Right renal pelvis (tissue), 4 donors: Measurements from ENCODE around the gene TRMT2B. TPM values are rescaled to one million over a fixed set of nuclear protein-coding genes. Genes with fewer than 3 reads are reported as not detected.
"Not testable (repeated sequence)": the region's sequence is repeated elsewhere in the genome, so short reads cannot be mapped to it uniquely, and the experiment has no call there.

Experiments
- DNase-seq, 4 donors: peaks; one replicate each; pipeline ENCODE4 v3.0.0-alpha.2; 2013; ENCODE audit warnings: low read depth in 4 of 4, low spot score in 3 of 4, missing footprints in 1 of 4
- polyA plus RNA-seq, 4 donors: library from polyadenylated mRNA; unstranded; fragments of 120-200 nt; gene quantifications; one replicate each; pipeline ENCODE4 v1.2.1, GENCODE V29; 2013; ENCODE audit not compliant: insufficient read length in 4 of 4

TRMT2B gene, protein sequence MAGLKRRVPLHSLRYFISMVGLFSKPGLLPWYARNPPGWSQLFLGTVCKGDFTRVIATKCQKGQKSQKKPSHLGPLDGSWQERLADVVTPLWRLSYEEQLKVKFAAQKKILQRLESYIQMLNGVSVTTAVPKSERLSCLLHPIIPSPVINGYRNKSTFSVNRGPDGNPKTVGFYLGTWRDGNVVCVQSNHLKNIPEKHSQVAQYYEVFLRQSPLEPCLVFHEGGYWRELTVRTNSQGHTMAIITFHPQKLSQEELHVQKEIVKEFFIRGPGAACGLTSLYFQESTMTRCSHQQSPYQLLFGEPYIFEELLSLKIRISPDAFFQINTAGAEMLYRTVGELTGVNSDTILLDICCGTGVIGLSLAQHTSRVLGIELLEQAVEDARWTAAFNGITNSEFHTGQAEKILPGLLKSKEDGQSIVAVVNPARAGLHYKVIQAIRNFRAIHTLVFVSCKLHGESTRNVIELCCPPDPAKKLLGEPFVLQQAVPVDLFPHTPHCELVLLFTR
- 10 to 100 TPM; 11.0 to 12.4 (median 11.6) TPM for polyA plus RNA-seq

DNA sequence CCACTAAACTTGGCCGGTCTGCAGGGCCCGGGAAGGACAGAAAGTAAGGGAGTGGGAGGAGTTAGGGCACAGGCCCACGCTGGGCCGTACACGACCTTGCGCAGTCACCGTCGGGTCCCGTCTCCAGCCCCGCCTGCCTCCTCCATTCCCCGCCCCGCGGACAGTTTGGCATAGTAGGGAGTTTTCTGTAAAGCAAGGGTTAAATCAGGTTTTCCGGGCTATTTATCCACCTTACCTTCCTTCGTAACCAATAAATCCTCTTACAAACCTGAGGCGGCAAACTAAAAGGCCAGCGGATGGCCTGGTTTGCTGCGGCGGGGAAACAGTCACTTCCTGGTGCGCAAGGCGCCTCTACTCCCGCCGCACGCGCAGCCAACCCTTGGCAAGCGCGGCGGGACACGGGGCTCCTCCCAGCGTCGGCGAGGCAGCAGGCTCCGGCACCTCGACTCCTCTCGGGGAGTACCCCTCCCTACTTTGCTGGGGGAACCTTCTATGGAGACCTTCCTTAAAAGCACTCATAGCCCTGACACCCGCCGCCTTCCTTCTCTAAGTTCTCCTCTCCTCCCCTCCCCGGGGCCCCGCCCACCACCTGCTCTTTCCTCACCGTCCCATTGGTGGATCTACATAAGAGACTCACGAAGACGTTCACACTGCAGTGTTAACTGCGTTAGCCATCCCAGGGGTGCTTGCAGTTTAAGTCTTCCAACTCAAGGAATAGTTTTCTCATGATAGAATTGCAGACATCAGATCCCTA lies at the start of gene TRMT2B:
Gene TRMT2B (minus strand): TSS at position 563 of the 754 bp plus-strand sequence. CDS start 9,822 bp downstream, outside the sequence.
- DNase-seq = peak; percentile 19 to 43 (median 38)

DNA sequence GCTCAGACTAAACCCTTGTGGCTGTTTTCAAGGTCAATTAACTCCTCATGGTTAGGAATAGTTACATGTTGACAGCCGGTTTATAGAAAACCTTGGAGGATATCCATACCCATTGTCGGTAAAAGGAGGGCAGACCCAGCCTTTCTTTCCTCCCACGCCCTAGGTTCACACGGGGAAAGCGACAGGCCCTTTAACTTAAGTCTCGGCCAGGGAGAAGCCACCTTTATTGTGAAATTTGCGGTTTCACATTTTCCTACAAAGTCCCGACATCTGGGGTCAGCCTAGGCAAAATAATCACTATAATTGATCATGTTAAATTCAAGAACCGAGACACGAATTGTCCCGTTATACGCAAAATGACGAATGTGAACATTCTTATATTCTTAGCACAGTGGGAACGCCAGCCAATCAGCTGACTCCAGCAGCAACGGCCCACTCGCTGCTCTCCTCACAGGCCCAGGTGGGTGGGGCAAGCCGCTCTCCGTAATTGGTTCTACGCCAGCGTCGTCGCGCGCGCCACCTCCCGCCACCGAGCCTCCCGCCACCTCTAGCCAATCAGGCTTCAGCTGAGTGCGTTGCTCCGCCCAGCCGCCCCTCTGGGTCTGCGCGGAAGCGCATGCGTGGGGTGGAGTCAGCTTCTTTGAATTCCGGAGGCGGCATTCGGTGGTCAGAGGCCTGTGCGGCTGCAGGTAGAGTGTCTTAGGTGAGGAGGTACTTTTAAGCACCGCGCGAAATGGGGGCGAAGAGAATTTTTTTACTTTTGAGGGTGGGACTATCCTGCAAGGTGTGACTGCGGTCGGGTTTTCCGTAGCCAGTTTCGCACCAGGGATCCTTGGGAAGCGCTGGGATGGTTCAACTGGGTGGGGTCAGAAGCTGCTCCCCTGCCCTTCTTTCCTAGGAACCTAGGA lies 45.9 kb upstream of the TRMT2B start, which contains the start of gene CENPI:
Gene CENPI (plus strand): TSS at position 659 of the 908 bp plus-strand sequence. CDS start 2,867 bp downstream, outside the sequence.
- peak; percentile 72 to 80 (median 79) for DNase-seq

- no peak for DNase-seq
Measured at GRCh38 chrX:101091817-101092216, 39.9 kb upstream of the TRMT2B start.

DNA sequence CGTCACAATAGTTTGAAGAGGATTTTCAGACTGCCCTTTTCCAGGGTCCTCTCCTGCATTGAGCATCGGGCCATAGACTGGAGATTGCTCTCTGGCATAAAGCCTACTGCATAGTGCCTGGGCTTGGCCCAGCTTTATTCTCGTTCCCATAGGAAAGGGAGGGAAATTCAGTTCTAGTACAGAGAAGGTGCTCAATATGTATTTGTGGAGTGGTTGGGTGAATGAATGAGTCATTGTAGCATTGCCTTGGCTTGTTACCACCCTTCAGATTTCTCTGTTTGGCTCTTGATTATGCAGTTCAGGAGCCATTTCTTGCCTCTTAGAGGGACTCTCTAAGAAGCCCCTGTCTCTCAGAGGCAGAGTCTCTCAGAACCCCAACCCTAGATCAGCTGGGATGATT lies 29.3 kb upstream of the TRMT2B start:
- DNase-seq = no peak

DNA sequence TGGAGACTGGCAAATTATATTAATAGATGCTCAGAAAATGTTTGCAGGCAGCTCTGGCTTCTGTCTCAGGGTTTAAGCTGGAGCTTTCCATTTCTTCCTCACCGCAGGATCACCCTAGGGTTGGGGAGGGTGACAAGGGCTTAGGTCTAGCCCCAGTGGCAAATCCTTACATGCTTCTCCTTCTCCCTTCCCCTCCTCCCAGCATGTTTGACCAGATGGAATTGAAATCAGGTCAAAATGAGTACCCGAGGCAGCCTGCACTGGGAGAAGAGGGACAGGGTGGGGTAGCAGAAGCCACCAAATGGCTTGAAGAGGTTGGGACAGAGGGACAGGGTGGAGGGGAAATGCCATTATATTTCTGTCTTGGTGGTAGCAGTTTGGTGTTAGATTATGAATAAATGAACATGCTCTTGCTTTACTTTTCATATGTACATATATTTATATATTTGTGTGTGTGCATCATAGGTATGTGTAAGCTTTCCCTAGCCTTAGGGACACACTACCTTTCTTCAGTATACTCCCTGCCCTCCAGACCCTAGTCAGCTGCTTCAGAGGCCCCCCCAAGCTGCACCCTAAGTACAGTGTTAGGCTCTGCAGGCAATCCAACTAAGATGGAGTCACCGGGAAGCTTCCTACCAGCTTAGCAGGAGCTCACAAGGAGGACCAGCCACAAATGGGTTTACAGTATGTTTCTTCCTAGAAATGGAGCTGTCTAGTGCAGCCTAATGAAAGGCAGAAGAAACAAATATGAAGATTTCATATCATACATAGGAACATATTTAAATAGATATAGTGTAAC lies 28.6 kb upstream of the TRMT2B start:
- DNase-seq = no peak

DNA sequence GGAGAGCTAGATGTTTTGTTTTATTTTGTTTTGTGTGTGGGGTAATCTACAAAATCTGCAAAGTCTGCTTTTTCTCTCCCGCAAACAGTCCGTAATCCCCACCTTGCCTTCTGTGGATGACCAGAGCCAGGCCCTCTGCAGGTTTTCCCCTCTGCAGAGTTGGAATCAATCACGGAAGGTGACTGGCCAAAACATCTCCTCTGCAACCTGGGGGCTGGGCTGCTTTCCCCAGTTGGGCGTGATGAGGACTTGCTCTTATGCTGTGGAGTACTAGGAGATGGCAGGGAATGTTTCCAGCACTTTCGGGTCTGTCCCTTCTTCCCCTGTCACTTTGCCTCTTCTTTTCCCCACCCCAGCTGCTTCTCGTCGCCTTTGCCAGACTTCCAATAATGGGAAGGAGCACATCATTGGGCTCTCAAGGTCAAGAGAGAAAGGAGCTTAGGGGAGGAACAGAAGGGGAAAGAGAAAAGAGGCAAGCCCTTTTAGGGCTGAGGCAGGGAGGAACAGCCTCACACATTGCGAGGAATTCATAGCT lies 27.9 kb upstream of the TRMT2B start:
- no peak for DNase-seq

DNA sequence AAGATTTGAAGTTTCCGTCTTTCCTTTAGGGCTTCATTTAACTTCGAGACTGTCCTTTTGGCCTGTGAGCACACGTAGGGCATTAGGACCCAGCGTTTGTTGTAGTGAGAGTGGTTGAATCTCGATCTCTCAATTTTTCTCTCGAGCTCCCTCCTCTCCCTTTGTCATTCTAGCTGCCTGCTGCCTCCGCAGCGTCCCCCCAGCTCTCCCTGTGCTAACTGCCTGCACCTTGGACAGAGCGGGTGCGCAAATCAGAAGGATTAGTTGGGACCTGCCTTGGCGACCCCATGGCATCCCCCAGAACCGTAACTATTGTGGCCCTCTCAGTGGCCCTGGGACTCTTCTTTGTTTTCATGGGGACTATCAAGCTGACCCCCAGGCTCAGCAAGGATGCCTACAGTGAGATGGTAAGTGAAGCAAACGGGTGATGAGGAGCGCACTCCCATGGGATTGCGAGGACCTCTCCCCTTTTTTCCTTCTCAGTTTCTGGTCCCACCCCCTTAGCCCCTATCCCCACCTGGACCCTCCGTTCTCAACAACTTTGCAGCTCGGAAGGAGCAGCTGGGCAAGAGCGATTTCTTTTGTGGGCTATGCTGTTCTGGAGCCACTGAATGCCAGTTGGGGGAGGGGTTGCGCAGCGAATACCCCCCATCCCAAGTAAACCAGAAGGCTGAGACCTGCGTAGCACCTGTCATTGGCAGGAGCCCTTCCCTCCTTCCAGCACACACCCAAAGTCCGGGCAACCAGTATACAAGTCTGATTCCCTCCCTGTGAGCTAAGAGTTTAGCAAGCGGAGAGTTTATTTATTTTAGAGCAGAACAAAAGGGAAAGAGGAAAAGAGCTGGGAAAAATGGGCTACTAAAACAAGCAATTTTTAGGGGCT lies 27.0 kb upstream of the TRMT2B start, which contains the start of gene TMEM35A:
Gene TMEM35A (plus strand): TSS at position 164 of the 883 bp plus-strand sequence. CDS start 124 bp downstream, at position 288.
- peak in 3 of 4 donors; percentile 15 to 23 (median 18) for DNase-seq

DNA sequence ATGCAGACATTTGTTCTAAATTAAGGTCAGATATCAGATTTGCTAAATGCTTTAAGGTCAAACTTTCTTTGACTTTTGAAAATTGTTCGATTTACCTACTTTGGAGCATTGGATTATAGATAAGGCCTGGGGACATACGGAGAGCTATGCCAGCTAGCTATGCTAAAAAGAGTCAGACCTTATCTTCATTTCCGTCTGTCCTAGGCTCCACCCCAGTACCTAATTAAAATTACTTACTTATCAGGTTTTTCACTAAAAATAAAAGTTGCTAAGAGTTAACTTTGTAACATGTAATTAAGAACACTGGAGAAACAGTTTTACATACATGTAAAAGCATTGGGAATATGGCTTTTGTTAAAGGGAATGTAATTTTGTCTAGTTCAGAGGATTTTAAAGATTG lies 19.7 kb upstream of the TRMT2B start:
- no peak for DNase-seq

DNA sequence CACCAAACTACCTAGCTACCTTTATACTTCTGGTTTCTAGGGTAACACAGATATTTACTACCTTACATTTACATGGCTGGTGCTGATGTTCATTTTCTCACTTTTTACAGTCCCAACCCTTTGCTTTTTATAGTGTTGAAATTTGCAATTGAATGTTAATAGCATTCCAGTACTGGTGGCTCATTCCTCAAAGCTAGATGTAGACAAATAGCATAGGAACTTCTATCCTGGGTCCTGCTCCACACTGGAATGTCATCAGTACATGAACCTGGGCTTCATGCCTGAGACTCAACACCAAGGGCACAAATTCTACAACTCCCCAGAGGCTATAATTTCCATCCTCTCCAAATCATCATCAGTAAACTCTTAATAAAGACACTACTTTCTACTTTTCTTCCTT lies 10.3 kb upstream of the TRMT2B start:
- no peak for DNase-seq

- no peak for DNase-seq
Measured at GRCh38 chrX:101057093-101057714, 5.3 kb upstream of the TRMT2B start.

- not testable (repeated sequence) for DNase-seq
Measured at GRCh38 chrX:101056551-101056950, 4.6 kb upstream of the TRMT2B start.

GRCh38 chrX:101051153-101051548 lies 760 bp downstream of the TRMT2B start:
- DNase-seq = peak in 1 of 4 donors; percentile 0

DNA sequence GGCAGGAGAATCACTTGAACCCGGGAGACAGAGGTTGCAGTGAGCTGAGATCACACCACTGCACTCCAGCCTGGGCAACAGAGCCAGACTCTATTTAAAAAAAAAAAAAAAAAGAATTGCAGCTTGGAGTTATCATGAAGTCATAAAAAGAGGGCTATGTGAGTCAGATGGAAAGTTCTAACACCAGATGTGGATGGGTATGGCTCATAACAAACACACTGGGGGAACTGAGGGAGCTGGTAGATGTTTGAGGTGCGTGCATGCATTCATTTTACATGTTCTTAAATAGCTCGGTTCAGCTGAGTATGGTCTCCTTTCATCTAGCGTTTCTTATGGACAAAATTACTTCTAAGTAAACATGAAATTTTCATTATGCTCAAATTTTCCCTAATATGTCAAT lies 11.7 kb downstream of the TRMT2B start:
- DNase-seq = no peak

- DNase-seq = no peak
Measured at GRCh38 chrX:101037231-101037630, 14.7 kb downstream of the TRMT2B start.

- no peak for DNase-seq
Measured at GRCh38 chrX:101029665-101030064, 22.2 kb downstream of the TRMT2B start.

DNA sequence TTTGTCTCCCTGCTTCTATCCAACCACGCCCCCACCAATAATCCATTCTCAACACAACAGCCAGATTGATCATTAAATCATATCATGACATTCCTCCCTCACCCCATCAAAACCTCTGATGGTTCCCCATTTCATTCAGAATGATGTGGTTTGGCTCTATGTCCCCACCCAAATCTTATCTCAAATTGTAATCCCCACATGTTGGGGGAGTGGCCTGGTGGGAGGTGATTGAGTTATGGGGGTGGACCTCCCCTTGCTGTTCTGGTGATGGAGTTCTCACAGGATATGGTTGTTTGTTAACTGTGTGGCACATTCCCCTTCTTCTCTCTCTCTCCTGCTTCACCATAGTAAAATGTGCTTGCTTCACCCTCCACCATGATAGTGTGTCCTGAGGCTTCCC lies 23.3 kb downstream of the TRMT2B start:
- no peak for DNase-seq

DNA sequence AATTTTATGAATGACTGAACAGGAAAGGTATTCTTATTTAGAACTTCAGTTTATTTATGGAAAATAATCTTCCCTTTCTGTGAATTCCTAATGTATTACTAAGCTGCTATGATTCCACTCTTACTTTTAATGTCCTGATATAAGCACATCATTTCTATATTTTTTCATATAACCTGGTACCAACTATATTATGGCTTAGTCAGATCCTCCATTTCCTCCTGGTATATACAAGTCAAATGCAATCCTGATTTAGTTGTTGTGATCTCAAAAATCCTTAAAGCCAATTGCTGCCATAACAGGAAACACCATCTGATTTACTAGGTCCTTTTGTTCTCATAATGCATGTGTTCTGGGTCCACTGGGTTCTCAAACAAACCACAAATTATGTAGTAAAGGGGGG lies 26.8 kb downstream of the TRMT2B start:
- no peak for DNase-seq

DNA sequence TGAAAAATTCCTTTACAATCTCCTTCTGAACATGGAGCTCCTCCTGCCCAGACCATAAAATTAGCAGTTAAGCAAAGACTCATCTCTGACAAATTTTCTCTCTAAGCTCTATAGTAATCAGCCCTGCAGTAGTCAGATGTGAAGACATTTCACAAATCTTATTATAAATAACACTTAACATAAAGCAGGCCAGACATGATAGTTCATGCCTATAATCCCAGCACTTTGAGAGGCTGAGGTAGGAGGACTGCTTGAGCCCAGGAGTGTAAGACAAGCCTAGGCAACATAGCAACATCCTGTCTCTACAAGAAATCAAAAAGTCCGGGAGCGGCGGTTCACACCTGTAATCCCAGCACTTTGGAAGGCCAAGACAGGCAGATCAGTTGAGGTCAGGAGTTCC lies 29.9 kb downstream of the TRMT2B start:
- no peak for DNase-seq
